ENCODE measurements around the gene TMEM121.

Gene TMEM121

DNA sequence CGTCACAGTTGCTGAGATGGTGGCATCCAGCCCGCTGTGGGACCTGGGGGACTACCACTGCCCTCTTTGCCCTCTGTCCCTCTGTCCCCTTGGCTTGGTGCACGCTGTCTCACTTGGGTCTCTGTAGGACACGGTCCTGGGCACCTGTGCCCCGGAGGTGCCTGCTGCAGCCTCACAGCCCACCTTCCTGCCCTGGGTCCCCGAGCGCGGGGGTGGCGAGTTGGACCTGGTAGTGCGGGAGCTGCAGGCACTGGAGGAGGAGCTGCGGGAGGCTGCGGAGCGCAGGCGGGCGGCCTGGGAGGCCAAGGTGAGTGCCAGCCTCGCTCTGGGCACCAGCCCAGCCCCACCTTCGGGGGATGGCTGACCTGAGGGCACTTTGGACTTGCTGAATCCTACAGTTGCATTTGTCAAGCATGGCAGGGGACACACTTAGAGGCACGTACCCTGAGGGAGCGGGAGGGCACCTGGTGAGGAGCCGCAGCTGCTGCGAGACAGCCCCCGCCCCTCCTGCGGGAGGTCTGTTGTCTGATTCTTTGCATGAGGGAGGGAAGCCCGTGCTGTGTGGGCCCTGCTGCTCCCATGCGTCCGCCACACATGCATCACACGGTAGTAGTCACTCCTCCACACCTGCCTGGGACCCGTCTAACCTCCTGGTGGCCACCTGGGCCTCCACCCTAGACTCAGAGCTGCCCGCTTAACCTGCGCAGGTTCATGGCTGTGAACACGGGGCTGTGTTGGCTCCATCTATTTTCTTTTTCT is 28.5 kb upstream of the TMEM121 start:
- no peak for DNase-seq (ENCODE audit: low read depth in 3 of 3, low spot score in 1 of 3)

DNA sequence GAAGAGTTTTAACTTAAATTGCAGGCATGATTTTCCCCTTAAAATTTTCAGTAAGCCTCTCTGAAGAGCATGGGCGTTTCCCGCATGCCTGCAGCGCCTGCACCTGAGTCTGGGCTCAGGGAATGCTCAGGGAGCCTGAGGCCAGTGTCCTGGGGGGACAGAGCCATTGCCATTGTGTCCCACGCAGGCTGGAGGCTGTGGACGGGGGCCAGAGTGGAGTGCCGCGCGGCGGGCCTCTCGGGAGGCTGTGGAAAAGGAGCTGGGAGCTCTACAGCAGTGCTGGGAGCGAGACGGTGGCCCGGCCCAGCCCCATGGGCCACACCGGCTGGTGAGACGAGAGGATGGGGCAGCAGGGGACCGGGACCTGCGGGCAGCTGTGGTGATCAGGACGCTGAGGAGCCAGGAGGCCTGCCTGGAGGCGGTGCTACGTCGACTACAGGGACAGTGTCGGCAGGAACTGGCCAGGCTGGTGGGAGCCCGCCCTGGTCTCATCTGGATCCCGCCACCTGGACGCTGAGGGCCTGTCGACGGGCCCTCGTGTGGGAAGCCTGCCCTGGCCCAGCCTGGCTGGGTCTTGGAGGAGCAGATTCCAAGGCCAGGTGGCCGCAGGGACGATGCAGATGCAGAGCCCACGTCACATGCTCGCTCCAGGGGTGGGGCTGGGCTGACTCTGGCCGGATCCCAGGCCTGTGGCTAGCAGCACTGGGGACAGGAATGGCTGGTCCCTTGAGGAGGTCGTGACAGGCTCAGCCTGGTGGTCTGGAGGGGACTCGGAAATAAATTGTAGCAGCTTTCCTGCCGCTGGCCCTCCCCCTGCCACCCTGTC is 27.7 kb upstream of the TMEM121 start:
- no peak for DNase-seq (ENCODE audit: low read depth in 3 of 3, low spot score in 1 of 3)

DNA sequence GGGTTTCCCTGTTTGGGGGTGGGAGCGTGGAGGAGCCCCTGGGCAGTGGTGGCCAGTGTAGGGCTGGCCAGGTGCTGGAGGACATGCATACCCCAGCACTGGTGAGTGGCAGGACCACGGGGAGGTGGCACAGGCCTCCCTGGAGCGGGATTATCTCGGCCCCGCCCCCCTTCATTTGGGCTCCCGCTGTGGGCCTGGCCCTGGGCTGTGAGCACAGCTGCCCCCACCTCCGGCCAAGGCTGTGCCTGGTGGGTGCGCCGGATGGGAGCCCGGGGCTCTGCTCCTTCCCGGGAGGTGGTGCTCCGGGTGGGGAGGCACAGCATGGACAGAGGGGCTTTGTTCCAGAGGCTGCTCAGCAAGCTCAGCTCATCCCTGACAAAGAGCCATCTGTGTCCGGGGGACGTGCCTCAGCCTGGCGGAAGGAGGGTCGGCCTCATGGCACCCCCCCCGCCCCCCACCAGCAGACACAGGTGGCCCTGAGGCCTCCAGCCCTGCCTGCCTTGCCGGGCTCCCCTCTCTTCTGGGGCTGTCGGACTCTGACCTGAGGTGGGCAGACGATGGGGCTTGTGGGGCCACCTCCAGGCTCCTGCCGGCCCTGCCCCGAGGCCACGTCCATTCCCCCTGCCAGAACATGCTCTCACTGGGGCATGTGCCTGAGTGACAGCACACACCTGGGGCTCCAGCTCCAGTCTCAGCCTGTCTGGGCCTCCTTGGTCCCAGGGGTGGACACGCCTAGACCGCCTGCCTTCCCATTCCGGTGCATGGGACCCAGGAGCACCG is 26.9 kb upstream of the TMEM121 start:
- DNase-seq (ENCODE audit: low read depth in 3 of 3, low spot score in 1 of 3): no peak

DNA sequence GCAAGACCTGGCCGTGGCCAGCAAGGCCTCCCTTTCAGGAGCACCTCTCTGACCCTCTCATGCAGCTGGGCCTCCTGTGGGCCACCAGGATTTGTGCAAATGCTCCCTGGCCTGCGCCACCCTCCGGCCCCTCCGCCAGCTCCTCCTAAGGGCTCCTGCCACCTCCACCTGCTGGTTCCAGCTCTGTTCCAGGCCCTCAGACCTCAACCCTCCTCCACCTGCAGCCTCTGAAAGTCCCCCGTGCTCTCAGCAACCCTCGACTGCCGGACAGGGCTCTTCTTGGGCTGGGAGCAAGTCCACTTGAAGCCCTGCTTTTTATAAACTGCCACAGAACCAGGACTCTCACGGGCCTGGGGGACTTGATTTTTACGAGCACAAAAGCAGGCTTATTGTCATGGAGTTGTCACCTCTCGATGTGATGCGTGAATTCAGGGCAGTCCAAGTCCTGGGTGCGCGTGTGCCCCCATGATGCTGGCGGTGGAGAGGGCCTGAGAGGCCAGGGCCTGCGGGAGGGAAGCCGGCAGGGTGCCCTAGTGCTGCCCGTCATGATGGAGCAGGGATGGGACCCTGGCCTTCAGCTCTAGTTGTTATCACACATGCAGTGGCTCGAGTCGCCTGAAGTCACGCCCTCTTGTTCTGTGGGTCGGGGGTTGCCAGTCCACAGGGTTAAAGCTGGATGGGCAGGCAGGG is 26.2 kb upstream of the TMEM121 start:
- DNase-seq (ENCODE audit: low read depth in 3 of 3, low spot score in 1 of 3): no peak

DNA sequence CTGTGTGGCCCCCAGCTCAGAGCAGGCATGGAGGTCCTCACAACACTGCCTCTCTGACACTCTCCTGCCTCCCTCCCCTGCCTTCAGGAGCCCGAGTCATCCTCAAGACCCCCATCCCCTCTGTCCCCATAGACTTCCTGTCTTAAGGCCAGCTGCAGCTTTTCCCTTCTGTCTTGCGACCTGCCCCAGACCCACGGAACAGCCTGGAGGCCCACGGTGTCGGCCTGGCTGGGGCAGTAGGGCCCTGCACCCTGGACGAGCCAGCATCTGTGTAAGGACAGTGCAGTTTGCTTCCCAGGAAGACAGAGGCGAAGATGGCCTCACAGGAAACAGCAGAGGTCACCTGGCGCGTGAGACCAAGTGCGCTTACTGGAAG is 25.7 kb upstream of the TMEM121 start:
- no peak for DNase-seq (ENCODE audit: low read depth in 3 of 3, low spot score in 1 of 3)

DNA sequence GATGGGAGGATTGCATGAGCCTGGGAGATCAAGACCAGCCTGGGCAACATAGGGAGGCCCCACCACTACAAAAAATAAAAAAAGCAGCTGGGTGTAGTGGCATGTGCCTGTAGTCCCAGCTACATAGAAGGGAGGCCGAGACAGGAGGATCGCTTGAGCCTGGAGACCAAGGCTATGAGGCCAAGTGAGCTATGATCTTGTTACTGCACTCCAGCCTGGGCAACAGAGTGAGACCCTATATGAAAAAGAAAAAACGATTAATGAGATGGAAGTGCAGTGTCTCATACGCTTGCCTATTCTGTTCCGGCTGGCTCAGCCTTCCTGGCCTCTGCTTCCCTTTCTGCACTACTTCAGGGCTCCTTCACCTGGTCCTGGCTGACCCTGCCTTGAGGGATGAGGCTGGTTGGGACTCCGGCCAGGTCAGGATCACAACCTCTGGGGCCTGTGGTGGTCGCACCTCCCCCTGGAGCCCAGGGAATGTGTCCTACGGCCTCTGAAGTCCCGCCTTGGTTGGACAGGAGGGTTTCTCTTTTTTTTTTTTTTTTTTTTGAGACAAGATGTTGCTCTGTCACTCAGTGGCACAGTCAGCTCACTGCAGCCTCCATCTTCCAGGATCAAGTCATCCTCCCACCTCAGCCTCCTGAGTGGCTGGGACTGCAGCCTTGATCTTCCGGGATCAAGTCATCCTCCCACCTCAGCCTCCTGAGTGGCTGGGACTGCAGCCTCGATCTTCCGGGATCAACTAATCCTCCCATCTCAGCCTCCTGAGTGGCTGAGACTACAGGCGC is 24.7 kb upstream of the TMEM121 start:
- DNase-seq (ENCODE audit: low read depth in 3 of 3, low spot score in 1 of 3): no peak

DNA sequence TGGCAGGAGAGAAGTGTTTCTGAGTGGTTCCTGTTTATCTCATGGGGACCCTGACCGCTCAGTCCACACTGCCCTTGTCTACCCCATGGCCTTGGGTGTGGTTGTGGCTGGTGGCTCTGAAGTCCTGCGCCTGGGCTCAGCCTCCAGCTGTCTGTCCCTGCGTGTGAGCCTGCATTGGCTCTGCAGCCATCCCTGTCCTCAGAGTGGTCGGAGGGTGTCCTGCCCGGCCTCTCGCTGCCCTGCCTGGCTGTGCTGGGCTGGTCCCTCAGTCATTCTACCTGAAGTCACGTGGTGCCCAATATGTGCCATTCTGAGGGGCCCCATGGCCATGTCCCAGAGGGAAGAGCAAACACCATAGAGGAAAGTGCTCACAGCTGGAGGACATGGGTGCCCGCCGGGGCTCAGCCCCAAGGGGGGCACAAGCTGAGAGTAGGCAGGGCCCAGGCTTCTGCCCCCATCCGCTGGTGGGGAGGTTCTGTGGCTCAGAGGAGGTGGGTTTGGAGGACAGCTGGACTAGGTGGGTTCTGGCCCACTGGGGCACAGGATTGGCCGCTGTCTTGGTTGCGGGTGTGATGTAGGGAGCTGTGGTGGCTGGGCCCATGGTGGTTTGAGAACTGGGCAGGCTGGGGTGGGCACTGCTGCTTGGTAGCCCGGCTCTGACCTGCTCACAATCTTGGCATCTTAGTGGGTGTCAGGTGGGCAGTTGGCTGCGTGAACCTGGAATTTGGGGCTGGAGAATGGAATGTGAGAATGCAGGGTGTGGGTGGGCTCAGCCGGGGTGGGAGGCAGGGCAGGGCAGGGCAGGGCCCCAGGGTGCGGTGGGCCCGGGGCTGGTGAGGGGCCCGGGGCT is 23.7 kb upstream of the TMEM121 start:
- DNase-seq (ENCODE audit: low read depth in 3 of 3, low spot score in 1 of 3): no peak

DNA sequence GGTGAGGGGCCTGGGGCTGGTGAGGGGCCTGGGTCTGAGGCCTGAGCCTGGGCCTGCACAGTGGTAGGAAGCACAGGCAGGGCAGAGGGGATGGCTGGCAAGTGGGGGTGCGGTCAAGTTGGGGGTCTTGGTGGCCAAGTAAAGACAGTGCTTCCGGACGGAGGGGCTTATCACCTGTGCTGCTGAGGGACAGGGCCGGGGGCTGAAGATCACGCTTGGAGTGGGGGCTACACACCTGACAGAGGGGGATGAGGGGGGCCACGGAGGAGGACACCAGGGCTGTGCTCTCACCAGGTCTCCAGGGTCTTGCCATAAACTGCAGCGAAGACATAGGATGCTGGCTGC is 23.1 kb upstream of the TMEM121 start:
- no peak for DNase-seq (ENCODE audit: low read depth in 3 of 3, low spot score in 1 of 3)

DNA sequence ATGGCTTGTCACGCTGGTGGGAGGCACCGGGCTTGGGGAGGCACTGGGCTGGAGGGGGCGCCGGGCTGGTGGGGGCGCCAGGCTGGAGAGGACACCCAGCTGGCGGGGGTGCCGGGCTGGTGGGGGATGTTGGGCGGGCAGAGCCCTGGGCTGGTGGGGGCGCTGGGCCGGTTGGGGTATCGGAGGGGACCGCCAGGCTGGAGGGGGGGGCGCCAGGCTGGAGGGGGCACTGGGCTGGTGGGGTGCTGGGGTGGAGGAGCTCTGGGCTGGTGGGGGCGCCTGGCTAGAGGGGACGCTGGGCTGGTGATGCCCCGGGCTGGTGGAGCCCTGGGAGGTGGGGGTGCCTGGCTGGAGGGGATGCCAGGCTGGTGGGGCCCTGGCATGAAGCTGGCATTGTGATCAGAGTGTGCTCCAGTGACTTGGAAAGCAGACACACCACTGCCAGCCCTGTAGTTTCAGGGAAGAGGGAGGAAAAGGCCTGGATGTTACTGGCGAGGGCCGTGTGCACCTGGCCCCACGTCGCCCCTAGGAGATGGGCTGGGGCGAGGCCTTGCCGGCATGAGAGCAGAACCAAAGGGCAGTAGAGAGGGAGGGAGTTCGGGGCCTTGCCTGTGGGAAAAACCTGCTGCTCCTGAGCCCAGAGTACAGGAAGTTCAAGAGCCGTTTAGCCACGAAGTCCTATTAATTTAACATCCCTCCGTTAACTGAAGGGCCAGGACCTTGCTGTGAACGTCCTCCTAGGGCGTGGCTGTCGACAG is 22.3 kb upstream of the TMEM121 start:
- DNase-seq (ENCODE audit: low read depth in 3 of 3, low spot score in 1 of 3): no peak

DNA sequence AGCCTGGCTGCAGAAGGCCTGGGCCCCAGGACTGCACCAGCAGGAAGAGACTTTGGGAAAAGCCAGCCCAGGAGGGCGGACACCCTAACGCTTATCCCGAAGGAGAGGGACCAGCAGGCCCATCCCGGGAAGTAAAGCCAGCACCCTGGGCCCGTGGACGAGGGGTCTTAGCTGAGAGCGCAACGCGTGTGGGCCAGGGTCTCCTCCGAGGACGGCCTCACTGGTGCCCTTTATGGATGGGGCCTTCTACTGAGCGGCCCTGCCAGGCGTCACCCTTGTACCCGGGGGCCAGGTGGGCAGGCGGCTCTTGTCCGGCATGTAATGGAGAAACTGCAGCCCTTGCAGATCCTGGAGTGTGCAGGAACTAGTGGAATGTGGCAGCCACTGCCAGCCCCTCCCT is 21.3 kb upstream of the TMEM121 start:
- DNase-seq (ENCODE audit: low read depth in 3 of 3, low spot score in 1 of 3): no peak

DNA sequence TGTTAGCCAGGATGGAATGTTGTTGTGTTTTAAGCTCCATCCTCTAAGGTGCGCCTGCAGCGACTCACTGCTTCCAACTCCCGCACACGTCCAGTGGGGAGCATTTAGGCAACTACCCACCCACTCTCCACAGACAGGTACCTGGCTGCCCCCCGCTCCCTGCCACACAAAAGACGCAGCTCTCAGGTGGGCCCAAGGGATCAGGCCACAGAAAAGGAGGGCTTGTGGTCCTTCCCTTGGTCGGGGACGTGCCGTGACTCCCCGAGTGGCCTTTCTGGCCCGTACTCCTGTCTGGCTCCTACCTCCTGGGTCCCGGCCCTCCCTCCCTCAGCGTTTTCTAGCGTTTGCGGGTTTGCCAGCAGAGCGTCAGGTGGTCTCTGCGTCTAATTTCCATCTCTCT is 19.1 kb upstream of the TMEM121 start:
- DNase-seq (ENCODE audit: low read depth in 3 of 3, low spot score in 1 of 3): no peak

DNA sequence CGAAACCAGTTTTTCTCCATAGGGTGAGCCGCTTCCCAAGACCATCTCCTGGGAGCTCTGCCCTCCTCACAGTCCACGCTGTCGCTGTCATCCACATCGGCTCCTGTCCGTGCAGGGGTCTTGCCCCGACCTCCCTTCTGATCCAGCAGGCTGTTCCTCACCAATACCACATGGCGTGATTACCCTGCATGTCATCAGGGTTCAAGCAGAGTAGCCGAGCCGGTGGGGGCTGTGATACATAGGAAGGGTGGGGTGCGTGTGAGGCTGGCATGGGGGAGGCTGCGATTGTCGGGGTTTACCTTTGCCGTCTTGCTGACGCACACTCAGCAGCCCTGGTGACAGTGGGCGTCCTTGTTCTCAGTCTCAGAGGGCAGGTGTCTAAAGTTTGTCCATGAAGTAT is 18.3 kb upstream of the TMEM121 start:
- no peak for DNase-seq (ENCODE audit: low read depth in 3 of 3, low spot score in 1 of 3)

DNA sequence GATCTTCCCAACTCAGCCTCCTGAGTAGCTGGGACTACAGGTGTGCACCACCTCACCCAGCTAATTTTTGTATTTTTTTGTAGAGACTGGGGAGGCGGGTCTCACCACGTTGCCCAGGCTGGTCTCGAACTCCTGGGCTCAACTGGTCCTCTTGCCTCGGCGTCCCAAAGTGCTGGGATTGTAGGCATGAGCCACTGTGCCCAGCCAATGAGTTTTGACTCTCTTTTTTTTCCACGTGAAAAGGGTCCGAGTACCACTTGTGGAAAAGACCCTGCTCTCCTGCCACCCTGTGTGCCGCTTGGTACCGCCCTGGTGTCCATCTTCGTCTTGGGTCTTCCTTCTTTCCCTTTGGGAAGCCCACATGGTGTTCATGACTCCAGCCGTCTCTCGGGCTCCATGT is 17.8 kb upstream of the TMEM121 start:
- no peak for DNase-seq (ENCODE audit: low read depth in 3 of 3, low spot score in 1 of 3)

DNA sequence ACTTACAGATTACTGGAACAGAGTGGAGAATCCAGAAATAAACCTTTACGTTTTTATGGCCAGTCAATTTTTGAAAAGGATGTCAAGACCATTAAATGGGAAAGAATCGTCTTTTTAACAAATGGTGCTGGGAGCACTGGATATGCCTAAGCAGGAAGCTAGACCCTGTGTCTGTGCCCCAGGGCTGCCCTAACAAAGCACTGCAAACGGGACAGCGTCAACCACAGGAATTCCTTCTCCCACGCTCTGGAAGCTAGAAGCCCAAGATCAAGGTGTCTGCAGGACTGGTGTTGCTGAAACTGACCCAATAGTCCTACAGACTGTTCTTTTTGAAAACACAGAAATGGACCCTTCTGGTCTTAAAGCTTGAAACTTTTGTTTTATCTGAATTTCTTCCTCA is 9.3 kb upstream of the TMEM121 start:
- DNase-seq (ENCODE audit: low read depth in 3 of 3, low spot score in 1 of 3): no peak

DNA sequence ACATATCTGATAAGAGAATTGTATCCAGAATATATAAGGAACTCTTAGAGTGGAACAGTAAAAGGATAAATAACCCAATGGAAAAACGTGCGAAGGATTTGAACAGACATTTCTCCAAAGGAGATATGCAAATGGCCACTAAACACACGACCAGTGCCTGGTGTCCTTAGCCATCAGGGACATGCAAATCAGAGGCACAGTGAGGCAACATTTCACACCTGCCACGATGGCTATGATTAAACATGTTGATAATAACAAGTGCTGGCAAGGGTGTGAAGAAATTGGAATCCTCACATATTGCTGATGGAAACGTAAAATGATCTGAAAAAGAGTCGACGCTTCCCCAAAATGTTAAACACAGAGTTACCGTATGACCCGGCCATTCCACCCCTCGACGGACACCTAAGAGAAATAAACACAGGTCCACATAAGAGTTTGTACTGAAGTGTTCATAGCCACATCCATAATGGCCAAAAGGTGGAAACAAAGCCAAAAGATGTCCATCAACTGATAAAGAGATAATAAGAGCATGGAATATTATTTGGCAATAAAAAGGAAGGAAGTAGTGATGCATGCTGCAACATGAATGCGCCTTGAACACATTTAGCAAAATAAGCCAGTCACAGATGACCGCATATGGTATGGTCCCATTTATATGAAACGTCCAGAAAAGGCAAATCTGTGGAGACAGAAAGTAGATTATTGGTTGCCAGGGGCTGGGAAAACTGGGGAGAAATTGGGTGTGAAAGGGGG is 6.3 kb upstream of the TMEM121 start:
- no peak for DNase-seq (ENCODE audit: low read depth in 3 of 3, low spot score in 1 of 3)

DNA sequence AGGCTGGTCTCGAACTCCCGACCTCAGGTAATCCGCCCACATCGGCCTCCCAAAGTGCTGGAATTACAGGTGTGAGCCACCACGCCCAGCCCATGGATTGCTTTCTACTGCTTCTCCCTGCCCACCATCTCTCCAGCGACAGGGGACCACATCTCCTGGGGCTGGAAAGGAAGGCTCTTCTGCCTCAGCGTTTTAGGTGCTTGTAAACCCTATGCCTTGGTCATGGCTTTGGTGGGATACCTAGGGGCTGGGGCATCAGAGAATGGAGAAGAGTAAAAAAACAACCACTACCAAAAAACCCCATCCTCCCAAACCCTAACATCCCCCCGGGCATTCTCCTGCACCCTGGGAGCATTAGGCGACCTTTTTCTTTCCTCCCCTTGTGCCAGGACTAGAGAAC is 1.1 kb upstream of the TMEM121 start:
- DNase-seq (ENCODE audit: low read depth in 3 of 3, low spot score in 1 of 3): no peak

DNA sequence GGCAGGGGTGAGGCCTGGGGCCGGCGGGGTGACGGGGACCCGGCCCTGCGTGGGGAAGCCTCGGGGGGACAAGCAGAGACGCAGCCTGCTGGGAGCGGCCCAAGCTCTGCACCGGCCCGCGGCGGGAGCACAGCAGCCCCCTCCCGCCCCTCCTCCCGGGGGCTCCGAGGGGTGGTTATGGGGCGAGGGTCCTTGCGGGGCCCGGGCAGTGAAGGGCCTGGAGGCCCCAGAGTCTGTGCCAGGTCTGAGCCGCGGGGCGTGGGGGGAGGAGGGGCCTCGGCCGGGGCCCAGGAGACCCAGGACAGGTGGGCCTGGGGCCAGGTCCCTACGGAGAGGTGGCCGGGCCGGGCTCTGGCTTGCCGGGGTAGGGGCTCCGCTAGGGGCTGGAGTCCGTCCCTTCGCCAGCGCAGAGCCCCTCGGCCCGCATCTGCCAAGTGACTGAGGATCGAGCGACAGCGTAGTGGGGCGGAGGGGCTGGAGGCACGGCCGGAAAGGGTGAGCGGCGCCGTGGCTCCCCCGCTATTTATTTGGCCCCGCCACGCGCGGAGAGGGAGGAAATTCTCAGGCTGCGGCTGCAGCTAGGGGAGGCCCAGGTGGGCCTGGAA is 495 bp downstream of the TMEM121 start:
- DNase-seq (ENCODE audit: low read depth in 3 of 3, low spot score in 1 of 3): no peak

DNA sequence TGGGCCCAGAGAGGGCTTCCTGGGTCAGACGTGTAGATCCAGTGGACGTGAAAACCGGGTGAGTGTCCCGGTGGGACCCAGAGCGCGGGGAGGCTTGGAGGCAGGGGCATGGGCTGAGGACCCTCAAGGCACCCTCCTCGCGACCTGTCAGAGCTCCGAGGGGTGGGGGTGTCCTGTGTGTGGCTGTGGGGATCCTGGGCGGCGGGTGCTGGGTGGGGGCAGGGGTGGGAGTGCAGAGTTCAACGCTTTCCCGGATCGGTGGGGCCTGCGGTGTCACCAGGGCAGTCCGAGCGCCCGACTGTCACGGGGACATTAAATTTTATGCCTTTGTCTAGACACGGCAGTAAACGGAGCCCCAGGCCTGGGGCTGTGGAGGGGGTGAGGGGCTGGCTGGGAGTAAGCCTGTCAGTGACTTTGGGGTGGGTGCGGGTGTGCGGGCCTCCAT is 1.0 kb downstream of the TMEM121 start:
- no peak for DNase-seq (ENCODE audit: low read depth in 3 of 3, low spot score in 1 of 3)

Measured in stimulated activated CD4-positive, alpha-beta T cell treated with anti-CD3 and anti-CD28 coated beads, TNF-alpha, amount 100 ng/mL, for 1 hour (primary cell).